CD4-positive, alpha-beta T cell treated with Interleukin-2 at 100 ng/mL for 4 hours (primary cell): ENCODE data around the gene ING5.
"Not testable (repeated sequence)": the region's sequence is repeated elsewhere in the genome, so short reads cannot be mapped to it uniquely, and the experiment has no call there.

Experiments
- DNase-seq: peaks from one replicate; pipeline ENCODE4 v3.0.0-alpha.2; 2020; ENCODE audit warnings: low spot score

The ING5 gene

GRCh38 chr2:241701399-241702154 is at the start of gene ING5:
Gene ING5 (plus strand): TSS chr2:241702039. CDS start chr2:241702066, 27 bp downstream.
- DNase-seq, result peak; percentile 96

GRCh38 chr2:241652142-241652541 is 49.7 kb upstream of the ING5 start:
- DNase-seq, result no peak

GRCh38 chr2:241652722-241653121 is 49.1 kb upstream of the ING5 start:
- no peak for DNase-seq

- DNase-seq, result no peak
Measured at GRCh38 chr2:241653210-241653750, 48.6 kb upstream of the ING5 start.

GRCh38 chr2:241654551-241654950 is 47.3 kb upstream of the ING5 start:
- DNase-seq, result no peak

- DNase-seq, result no peak
Measured at GRCh38 chr2:241655516-241656189, 46.2 kb upstream of the ING5 start.

GRCh38 chr2:241656190-241656741 is 45.6 kb upstream of the ING5 start:
- no peak for DNase-seq

- DNase-seq, result no peak
Measured at GRCh38 chr2:241657786-241658254, 44.0 kb upstream of the ING5 start.

- no peak for DNase-seq
Measured at GRCh38 chr2:241658296-241658695, 43.5 kb upstream of the ING5 start.

- DNase-seq, result peak; percentile 30
Measured at GRCh38 chr2:241659150-241659739, 42.6 kb upstream of the ING5 start.

GRCh38 chr2:241660593-241661213 is 41.1 kb upstream of the ING5 start:
- no peak for DNase-seq

- DNase-seq, result not testable (repeated sequence)
Measured at GRCh38 chr2:241662731-241663130, 39.1 kb upstream of the ING5 start.

- DNase-seq, result no peak
Measured at GRCh38 chr2:241665731-241666440, 36.0 kb upstream of the ING5 start.

- DNase-seq, result no peak
Measured at GRCh38 chr2:241666627-241667400, 35.0 kb upstream of the ING5 start.

GRCh38 chr2:241668354-241668753 is 33.5 kb upstream of the ING5 start:
- no peak for DNase-seq

- DNase-seq, result no peak
Measured at GRCh38 chr2:241668839-241669238, 33.0 kb upstream of the ING5 start.

GRCh38 chr2:241670333-241671110 is 31.3 kb upstream of the ING5 start:
- no peak for DNase-seq

- DNase-seq, result no peak
Measured at GRCh38 chr2:241671457-241672240, 30.2 kb upstream of the ING5 start.
